ENCODE measurements around the gene RAPGEF2. TPM values are rescaled to one million over a fixed set of nuclear protein-coding genes. Genes with fewer than 3 reads are reported as not detected.

RAPGEF2 gene
- total RNA-seq, 1 experiment from 2014 or later: 17.6 TPM

DNA sequence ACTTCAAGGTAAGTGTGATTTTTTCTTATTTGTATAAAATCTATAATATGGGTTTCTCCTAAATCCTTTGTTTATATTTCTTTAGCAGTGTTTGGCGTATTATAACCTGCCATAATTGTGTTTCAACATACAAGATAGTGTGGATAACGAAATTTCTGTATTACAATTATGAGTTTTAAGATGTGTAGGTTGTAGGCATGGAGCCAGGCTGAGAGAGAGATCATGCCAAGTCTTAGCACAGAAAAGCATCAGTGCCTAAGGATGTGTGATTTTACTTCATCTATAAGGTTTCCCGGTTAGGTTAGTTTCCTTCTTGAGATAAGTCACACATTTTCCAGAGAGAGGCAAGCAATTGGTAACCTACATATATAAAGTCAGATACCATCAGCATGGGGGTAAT is 161.2 kb downstream of the RAPGEF2 start:
- in situ Hi-C loops (cut with HindIII; ENCODE audit: low pct_unique_long_range_greater_than_20kb, low sequenced_read_pairs): no loop called here
- no peak for ATAC-seq
- H3K27ac ChIP-seq (ENCODE audit: low read length): no peak overlapping the region

DNA sequence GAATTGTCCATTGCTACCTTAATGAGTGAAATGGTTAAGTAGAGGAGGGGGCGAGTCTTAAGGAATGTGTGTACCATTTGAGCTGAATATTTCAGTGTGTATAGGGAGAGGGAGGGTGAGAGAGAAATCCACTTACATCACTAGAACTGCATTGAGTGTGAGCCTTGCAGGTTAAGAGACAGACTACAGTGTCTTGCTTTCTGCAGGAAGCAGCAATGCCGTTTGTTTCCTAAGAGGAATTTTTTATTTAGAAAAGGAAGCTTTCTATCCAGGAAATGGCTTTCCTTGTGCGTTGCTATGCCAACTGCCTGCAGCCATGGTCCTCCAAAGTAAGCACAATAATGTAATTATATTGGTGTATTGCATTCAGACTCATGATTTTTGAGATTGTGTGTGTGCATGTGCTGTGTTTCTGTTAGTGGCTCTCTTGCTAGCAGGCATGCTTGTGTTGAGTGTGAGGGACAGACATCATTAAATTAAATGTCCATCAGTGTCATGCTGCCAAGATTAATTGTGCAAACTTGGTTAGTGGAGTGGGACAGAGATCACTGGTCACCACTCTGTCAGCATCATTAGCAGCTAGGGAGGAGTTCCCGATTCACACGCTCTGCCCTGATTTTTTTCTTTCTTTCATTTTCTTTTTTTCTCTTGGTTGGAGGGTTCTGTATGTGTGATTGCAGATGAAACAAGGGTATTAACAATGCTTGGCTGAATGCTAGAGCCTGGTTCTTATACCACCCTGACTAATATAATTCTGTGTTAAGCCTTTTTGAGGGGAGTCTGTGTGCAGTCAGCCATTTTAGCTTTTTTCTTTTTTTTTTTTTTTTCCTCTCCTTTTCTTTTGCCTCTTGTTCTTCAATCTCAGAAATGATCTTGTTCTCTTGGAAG is 164.3 kb downstream of the RAPGEF2 start:
- no peak for DNase-seq (ENCODE audit: low read depth, low spot score)
- H3K9me3 ChIP-seq (ENCODE audit: control insufficient read depth, insufficient read depth, low read depth, low read length): no peaks in the 10 kb centered on the region
- ChIA-PET CTCF (interaction anchor here (0.5 kb wide), 1 partner anchor 576 kb away, joined by 3 read pairs; no protein-coding TSS in a partner anchor), POLR2A (no interaction called here)
- H3K4me3 ChIP-seq (ENCODE audit: low read depth in 2 of 2, low read length in 2 of 2): peak overlapping the region in 1 of 2 experiments; percentile 12; a peak in 1 of 4 replicates
- H3K27ac ChIP-seq (ENCODE audit: low read length): no peak overlapping the region
- no peaks in the 10 kb centered on the region for H3K4me1 ChIP-seq (ENCODE audit: control insufficient read depth, insufficient read depth, low read length)
- no peaks in the 10 kb centered on the region for H3K36me3 ChIP-seq (ENCODE audit: control insufficient read depth, insufficient read depth, low read length)
- intact Hi-C loops (cut with micrococcal nuclease; ENCODE audit: unreplicated experiment) (no loop called here), in situ Hi-C loops (cut with HindIII; ENCODE audit: low pct_unique_long_range_greater_than_20kb, low sequenced_read_pairs) (no loop called here)
- no peaks in the 10 kb centered on the region for H3K27me3 ChIP-seq (ENCODE audit: control insufficient read depth, insufficient read depth, low read length)
- BruUV-seq (replicated peaks): no TSS peak
- no peak for TF ChIP-seq TCF7L2 (IDR thresholded peaks at IDR 0.05; ENCODE audit: low read depth, low read length)
- no peak for TF ChIP-seq REST (IDR thresholded peaks at IDR 0.05; ENCODE audit: insufficient read depth in 1 of 2, low read depth in 2 of 2, low read length in 1 of 2)
- TF ChIP-seq, protein P1, sequence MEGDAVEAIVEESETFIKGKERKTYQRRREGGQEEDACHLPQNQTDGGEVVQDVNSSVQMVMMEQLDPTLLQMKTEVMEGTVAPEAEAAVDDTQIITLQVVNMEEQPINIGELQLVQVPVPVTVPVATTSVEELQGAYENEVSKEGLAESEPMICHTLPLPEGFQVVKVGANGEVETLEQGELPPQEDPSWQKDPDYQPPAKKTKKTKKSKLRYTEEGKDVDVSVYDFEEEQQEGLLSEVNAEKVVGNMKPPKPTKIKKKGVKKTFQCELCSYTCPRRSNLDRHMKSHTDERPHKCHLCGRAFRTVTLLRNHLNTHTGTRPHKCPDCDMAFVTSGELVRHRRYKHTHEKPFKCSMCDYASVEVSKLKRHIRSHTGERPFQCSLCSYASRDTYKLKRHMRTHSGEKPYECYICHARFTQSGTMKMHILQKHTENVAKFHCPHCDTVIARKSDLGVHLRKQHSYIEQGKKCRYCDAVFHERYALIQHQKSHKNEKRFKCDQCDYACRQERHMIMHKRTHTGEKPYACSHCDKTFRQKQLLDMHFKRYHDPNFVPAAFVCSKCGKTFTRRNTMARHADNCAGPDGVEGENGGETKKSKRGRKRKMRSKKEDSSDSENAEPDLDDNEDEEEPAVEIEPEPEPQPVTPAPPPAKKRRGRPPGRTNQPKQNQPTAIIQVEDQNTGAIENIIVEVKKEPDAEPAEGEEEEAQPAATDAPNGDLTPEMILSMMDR (IDR thresholded peaks at IDR 0.05): no peak
- no peak for TF ChIP-seq POLR2AphosphoS5 (IDR thresholded peaks at IDR 0.05; ENCODE audit: low read depth, low read length)
- TF ChIP-seq SIN3A (IDR thresholded peaks at IDR 0.05; ENCODE audit: borderline replicate concordance, insufficient read depth, low read depth, low read length): no peak
- ATAC-seq: no peak

More for the DNA sequence above, 161.2 kb downstream of the RAPGEF2 start:
- intact Hi-C loops (cut with micrococcal nuclease; ENCODE audit: unreplicated experiment): no loop called here
- Histone ChIP-seq H3K27me3 (ENCODE audit: control insufficient read depth, insufficient read depth, low read length) (no peaks in the 10 kb centered on the region), H3K36me3 (ENCODE audit: control insufficient read depth, insufficient read depth, low read length) (no peaks in the 10 kb centered on the region), H3K9me3 (ENCODE audit: control insufficient read depth, insufficient read depth, low read depth, low read length) (no peaks in the 10 kb centered on the region), H3K4me3 (ENCODE audit: low read depth in 2 of 2, low read length in 2 of 2) (no peak overlapping the region), H3K4me1 (ENCODE audit: control insufficient read depth, insufficient read depth, low read length) (no peaks in the 10 kb centered on the region)
- POLR2A ChIA-PET: no interaction called here
- CTCF ChIA-PET: no interaction called here
- TF ChIP-seq POLR2AphosphoS5 (IDR thresholded peaks at IDR 0.05; ENCODE audit: low read depth, low read length) (no peak), TCF7L2 (IDR thresholded peaks at IDR 0.05; ENCODE audit: low read depth, low read length) (no peak), REST (IDR thresholded peaks at IDR 0.05; ENCODE audit: insufficient read depth in 1 of 2, low read depth in 2 of 2, low read length in 1 of 2) (no peak), SIN3A (IDR thresholded peaks at IDR 0.05; ENCODE audit: borderline replicate concordance, insufficient read depth, low read depth, low read length) (no peak)
- TF ChIP-seq, protein P1 (IDR thresholded peaks at IDR 0.05): no peak
- no TSS peak for BruUV-seq (replicated peaks)
- DNase-seq (ENCODE audit: low read depth, low spot score): no peak

Data from Panc1 (cell line).